Jurkat, Clone E6-1 (cell line): ENCODE data around the gene DCDC2B.

Experiments
- DNase-seq: peaks from one replicate; pipeline ENCODE4 v3.0.0-alpha.2; 2011; ENCODE audit warnings: low read depth, low spot score
- H3K4me3 ChIP-seq: 2 replicates; pipeline ENCODE4 v1.5.1; 2011; ENCODE audit warnings: mild to moderate bottlenecking, low read length, control low read depth, moderate library complexity

The DCDC2B gene

GRCh38 chr1:32220746-32221580 lies 12.1 kb downstream of the DCDC2B start:
- peak overlapping the region; percentile 99 for H3K4me3 ChIP-seq
- no peak for DNase-seq

- DNase-seq: no peak
Observed at GRCh38 chr1:32221581-32221979, 12.7 kb downstream of the DCDC2B start.

GRCh38 chr1:32221980-32222755 lies 13.3 kb downstream of the DCDC2B start, which contains the start of the genes EIF3I and TMEM234:
Gene EIF3I, plus strand, starts transcription at chr1:32222407. Its CDS starts 35 bp downstream, at chr1:32222442.
Gene TMEM234, minus strand, starts transcription at chr1:32222353. Its CDS starts 31 bp downstream, at chr1:32222322.
- H3K4me3 ChIP-seq: peak within 1 kb of the TSS; percentile 99

More at GRCh38 chr1:32221581-32221979, 12.7 kb downstream of the DCDC2B start:
- H3K4me3 ChIP-seq: peak overlapping the region; percentile 99

GRCh38 chr1:32223683-32224082 lies 14.8 kb downstream of the DCDC2B start:
- peak overlapping the region; percentile 23 for H3K4me3 ChIP-seq

More at GRCh38 chr1:32221980-32222755, 13.3 kb downstream of the DCDC2B start, which contains the start of the genes EIF3I and TMEM234:
- DNase-seq: peak; percentile 90

GRCh38 chr1:32224285-32224684 lies 15.4 kb downstream of the DCDC2B start:
- no peak for DNase-seq

More at GRCh38 chr1:32223683-32224082, 14.8 kb downstream of the DCDC2B start:
- DNase-seq: no peak

GRCh38 chr1:32228771-32229170 lies 19.9 kb downstream of the DCDC2B start:
- DNase-seq: no peak
- H3K4me3 ChIP-seq: no peak overlapping the region

More at GRCh38 chr1:32224285-32224684, 15.4 kb downstream of the DCDC2B start:
- no peak overlapping the region for H3K4me3 ChIP-seq

GRCh38 chr1:32231843-32232432 lies 23.0 kb downstream of the DCDC2B start:
- no peak overlapping the region for H3K4me3 ChIP-seq
- DNase-seq: no peak

GRCh38 chr1:32232558-32233304 lies 23.8 kb downstream of the DCDC2B start:
- DNase-seq: no peak
- H3K4me3 ChIP-seq: no peak overlapping the region

GRCh38 chr1:32234792-32235191 lies 25.9 kb downstream of the DCDC2B start:
- no peak overlapping the region for H3K4me3 ChIP-seq

GRCh38 chr1:32239337-32239736 lies 30.4 kb downstream of the DCDC2B start:
- H3K4me3 ChIP-seq: no peak overlapping the region
- DNase-seq: no peak

More at GRCh38 chr1:32234792-32235191, 25.9 kb downstream of the DCDC2B start:
- no peak for DNase-seq

GRCh38 chr1:32239790-32240139 lies 30.9 kb downstream of the DCDC2B start:
- DNase-seq: no peak

GRCh38 chr1:32240140-32240951 lies 31.5 kb downstream of the DCDC2B start:
- H3K4me3 ChIP-seq: peak overlapping the region; percentile 48
- no peak for DNase-seq

More at GRCh38 chr1:32239790-32240139, 30.9 kb downstream of the DCDC2B start:
- peak overlapping the region; percentile 48; the same call in 1 of the 2 replicates for H3K4me3 ChIP-seq

- H3K4me3 ChIP-seq: no peak overlapping the region; the same call in 1 of the 2 replicates
- no peak for DNase-seq
Observed at GRCh38 chr1:32241001-32241763, 32.3 kb downstream of the DCDC2B start.

- H3K4me3 ChIP-seq: no peak overlapping the region
- no peak for DNase-seq
Observed at GRCh38 chr1:32242341-32242851, 33.5 kb downstream of the DCDC2B start.

GRCh38 chr1:32246888-32247273 lies 38.0 kb downstream of the DCDC2B start, which contains the start of gene FAM167B:
Gene FAM167B, plus strand, starts transcription at chr1:32247222. Its CDS starts 200 bp downstream, at chr1:32247422.
- DNase-seq: no peak
- peak within 1 kb of the TSS; percentile 43 for H3K4me3 ChIP-seq

- H3K4me3 ChIP-seq: no peak overlapping the region
- no peak for DNase-seq
Observed at GRCh38 chr1:32247452-32247851, 38.6 kb downstream of the DCDC2B start.
